GM12878 (cell line): Measurements from ENCODE around the gene CCNT2. TPM values are rescaled to one million over a fixed set of nuclear protein-coding genes. Genes with fewer than 3 reads are reported as not detected.

Experiments used
- ATAC-seq: fragments of 200-7000 bp; cut with Tn5 transposase; 3 replicates; pipeline ENCODE4 v1.9.1; 2020; ENCODE audit warnings: mild to moderate bottlenecking, moderate library complexity
- BruUV-seq: library from RNA; stranded (reverse); fragments of 400-500 nt; replicated peaks from 2 replicates; lab custom pipeline; 2021; lab: Mats Ljungman, UMichigan
- CTCF ChIA-PET: fragments of 300-600 bp; sonication (Branson Sonifier 250); formaldehyde crosslinking; extraction: SDS; loops from one replicate; lab custom pipeline; 2021; ENCODE audit warnings: inconsistent platforms; lab: Yijun Ruan, JAX
- POLR2A ChIA-PET: fragments of 350-600 bp; formaldehyde crosslinking; extraction: SDS; loops from one replicate; lab custom pipeline; 2021; ENCODE audit warnings: inconsistent platforms; lab: Charles Lee
- RAD21 ChIA-PET: fragments of 300-600 bp; sonication (Branson Sonifier 250); formaldehyde crosslinking; loops from one replicate; lab custom pipeline; 2023; ENCODE audit warnings: antibody characterized with exemption; ENCODE audit not compliant: unreplicated experiment; lab: Charles Lee
- SMC1A ChIA-PET: fragments of 300-600 bp; sonication (Branson Sonifier 250); formaldehyde crosslinking; loops from one replicate; lab custom pipeline; 2023; ENCODE audit not compliant: unreplicated experiment, uncharacterized antibody; lab: Charles Lee
- DNase-seq: peaks from one replicate; pipeline ENCODE4 v3.0.0-alpha.2; 2011; ENCODE audit warnings: low read depth, low spot score
- FAIRE-seq: peaks from 3 replicates; lab custom pipeline; 2011; peaks lifted over from hg19 to GRCh38; lab: Jason Lieb, UNC
- H2AFZ ChIP-seq: 2 replicates; pipeline ENCODE4 v1.6.0; 2011; ENCODE audit warnings: low read depth, low read length, control low read depth; ENCODE audit not compliant: control insufficient read depth
- H3K27ac ChIP-seq: 2 replicates; pipeline ENCODE4 v1.5.1; 2011; ENCODE audit warnings: control low read depth; ENCODE audit not compliant: control insufficient read depth, insufficient read depth
- H3K27me3 ChIP-seq, 2 experiments: replicated peaks in 1 of 2; 2 replicates each; pipeline versions ENCODE4 v1.6.0 to v1.6.1; 2011; ENCODE audit warnings: low read length in 1 of 2; ENCODE audit not compliant: control insufficient read depth in 2 of 2, insufficient read depth in 2 of 2
- H3K36me3 ChIP-seq, 2 experiments: 2 replicates each; pipeline ENCODE4 v1.5.1; 2011; ENCODE audit warnings: low read length in 1 of 2; ENCODE audit not compliant: control insufficient read depth in 2 of 2, insufficient read depth in 2 of 2
- H3K4me1 ChIP-seq: 2 replicates; pipeline ENCODE4 v1.6.1; 2011; ENCODE audit warnings: mild to moderate bottlenecking, low read length, moderate library complexity, mixed read lengths; ENCODE audit not compliant: control insufficient read depth, insufficient read depth
- H3K4me2 ChIP-seq: 2 replicates; pipeline ENCODE4 v1.6.0; 2011; ENCODE audit warnings: control low read depth; ENCODE audit not compliant: control insufficient read depth, insufficient read depth
- H3K4me3 ChIP-seq: fragments of 200-600 bp; sonication (generic); 2 replicates; pipeline ENCODE4 v1.5.1; 2016
- H3K79me2 ChIP-seq: 2 replicates; pipeline ENCODE4 v1.6.0; 2011; ENCODE audit warnings: low read length; ENCODE audit not compliant: control insufficient read depth, insufficient read depth
- H3K9ac ChIP-seq: 2 replicates; pipeline ENCODE4 v1.8.0; 2011; ENCODE audit warnings: low read length, control low read depth, mixed read lengths; ENCODE audit not compliant: control insufficient read depth, insufficient read depth
- H3K9me3 ChIP-seq: replicated peaks from 3 replicates; pipeline ENCODE4 v1.5.1; 2011; ENCODE audit warnings: mild to moderate bottlenecking, low read length; ENCODE audit not compliant: control insufficient read depth, insufficient read depth
- H4K20me1 ChIP-seq: 2 replicates; pipeline ENCODE4 v1.6.0; 2011; ENCODE audit not compliant: control insufficient read depth, insufficient read depth
- BCL3 ChIP-seq: IDR thresholded peaks from 2 replicates; pipeline ENCODE4 v1.6.1; 2011; ENCODE audit warnings: borderline replicate concordance, low read depth, mild to moderate bottlenecking, moderate library complexity, low read length; ENCODE audit not compliant: insufficient read depth, poor library complexity, severe bottlenecking
- HSF1 ChIP-seq: fragments of 150-350 bp; IDR thresholded peaks from 2 replicates; pipeline ENCODE4 v1.6.1; 2014; ENCODE audit warnings: mild to moderate bottlenecking, low read depth, low read length
- POLR2A ChIP-seq: IDR thresholded peaks from 2 replicates; pipeline ENCODE4 v1.6.1; 2011; ENCODE audit warnings: low read depth, mild to moderate bottlenecking, low read length
- RAD21 ChIP-seq: IDR thresholded peaks from 2 replicates; pipeline ENCODE4 v1.6.1; 2011; ENCODE audit warnings: mild to moderate bottlenecking, low read depth, low read length, moderate library complexity; ENCODE audit not compliant: insufficient read depth
- RELA ChIP-seq: fragments of 450-650 bp; IDR thresholded peaks from 2 replicates; pipeline ENCODE4 v1.8.0; 2014; ENCODE audit warnings: borderline replicate concordance; ENCODE audit not compliant: partially characterized antibody
- RUNX3 ChIP-seq: IDR thresholded peaks from 2 replicates; pipeline ENCODE4 v1.6.1; 2012; ENCODE audit warnings: low read length, inconsistent platforms
- ZBTB40 ChIP-seq: fragments of 450-650 bp; IDR thresholded peaks from 2 replicates; pipeline ENCODE4 v1.6.1; 2016; ENCODE audit warnings: mild to moderate bottlenecking, moderate library complexity, borderline replicate concordance
- ZNF592 ChIP-seq: fragments of 450-650 bp; IDR thresholded peaks from 2 replicates; pipeline ENCODE4 v1.6.1; 2017; ENCODE audit warnings: mild to moderate bottlenecking, moderate library complexity
- ZSCAN29 ChIP-seq: fragments of 450-650 bp; IDR thresholded peaks from 2 replicates; pipeline ENCODE4 v1.6.1; 2017; ENCODE audit warnings: mild to moderate bottlenecking, moderate library complexity
- WGBS: methylation state at CpG from one replicate; pipeline ENCODE4 v1.1.6; 2016; ENCODE audit warnings: low lambda C conversion rate; ENCODE audit not compliant: insufficient replicate concordance, insufficient coverage; ENCODE audit errors: missing lambda C conversion rate; 5-methylcytosine and 5-hydroxymethylcytosine counted together
- in situ Hi-C: fragments of 300-500 bp; cut with MboI; formaldehyde crosslinking; loops from 9 replicates; pipeline ENCODE4 v1.14.3; 2018; ENCODE audit warnings: mixed read lengths
- intact Hi-C: fragments of 100-400 bp; cut with micrococcal nuclease; formaldehyde crosslinking; loops from one replicate; pipeline ENCODE4 v1.14.2; 2022; ENCODE audit not compliant: unreplicated experiment
- polyA plus RNA-seq, 11 experiments: library from polyadenylated mRNA; depleted of rRNA in 4 of 11; unstranded in 6 of 11; stranded (reverse) in 5 of 11; fragments of >200 nt; fragmentation: Nextera tagmentation in 4 of 11; fragmentation: Illumina TruSeq in 1 of 11; extraction: Ambion mirVana in 4 of 11; extraction: Trizol in 1 of 11; gene quantifications; 1 replicate in 1 of 11; 2 replicates in 10 of 11; pipeline versions ENCODE4 v1.2.1 to v1.2.3, GENCODE V29; 2011 to 2016; ENCODE audit warnings: inconsistent platforms in 2 of 11, missing spikeins in 2 of 11, low read depth in 1 of 11
- total RNA-seq, 4 experiments: library from RNA; depleted of rRNA in 3 of 4; stranded (reverse); fragments of >200 nt in 3 of 4; fragmentation: Illumina TruSeq in 1 of 4; extraction: Trizol in 1 of 4; gene quantifications; 2 replicates each; pipeline versions ENCODE4 v1.2.1 to v1.2.3, GENCODE V29; 2013 to 2021

Gene CCNT2
- total and polyA plus RNA-seq, 10 of the 15 experiments (the other 5 are each of a cell fraction or from before 2014, with no cell fraction given): 6.0 to 25.6 (median 20.0) TPM

GRCh38 chr2:134919341-134920210 lies 954 bp downstream of the CCNT2 start (continued):
- no peak for TF ChIP-seq ZBTB40
- TF ChIP-seq RELA: no peak
- TF ChIP-seq BCL3: no peak
- TF ChIP-seq, all 136 proteins: peak for 10

- no peak overlapping the region for H3K27ac ChIP-seq
- H3K36me3 ChIP-seq: peaks cover 2 to 17% of the 10 kb centered on the region in 2 experiments; a peak in 3 of 4 replicates
- peaks cover 96% of the 10 kb centered on the region for H3K79me2 ChIP-seq
- ChIA-PET CTCF (interaction anchor here (1.4 kb wide), 1 partner anchor 473 kb away, joined by 3 read pairs; no protein-coding TSS in a partner anchor), RAD21 (no interaction called here), SMC1A (no interaction called here), POLR2A (no interaction called here)
- in situ Hi-C loops: no loop called here
- WGBS: 100% methylated on average over 1 of the region's 1 CpG
- H3K9ac ChIP-seq: no peak overlapping the region
- 0 out of 2 replicates have a peak, but pooled peaks cover 8% of the 10 kb centered on the region for H4K20me1 ChIP-seq
- no TSS peak for BruUV-seq
- no peak overlapping the region for H2AFZ ChIP-seq
- FAIRE-seq: no peak
- peak overlapping the region; percentile 49 for H3K4me2 ChIP-seq
- H3K4me3 ChIP-seq: peak overlapping the region; percentile 11; the same call in 1 of the 2 replicates
- ATAC-seq: peak; percentile 37; the same call in 2 of the 3 replicates
- H3K4me1 ChIP-seq: no peaks in the 10 kb centered on the region
- H3K27me3 ChIP-seq: no peaks in the 10 kb centered on the region
- H3K9me3 ChIP-seq: no peaks in the 10 kb centered on the region; the same call in 2 of the 3 replicates
- intact Hi-C loops: no loop called here
- DNase-seq: no peak
- TF ChIP-seq POLR2A: no peak
- TF ChIP-seq RAD21: no peak
- no peak for TF ChIP-seq HSF1
- no peak for TF ChIP-seq ZSCAN29
- TF ChIP-seq RUNX3: no peak
- no peak for TF ChIP-seq ZNF592
Observed at GRCh38 chr2:134924912-134925311, 6.3 kb downstream of the CCNT2 start.
